Osteoblast (primary cell): ENCODE data around the gene ROBO2. TPM values are rescaled to one million over a fixed set of nuclear protein-coding genes. Genes with fewer than 3 reads are reported as not detected.

ENCODE experiments used
- DNase-seq: peaks from one replicate; pipeline ENCODE4 v3.0.0; 2011; ENCODE audit warnings: low spot score, mixed read lengths; ENCODE audit not compliant: insufficient read length; ENCODE audit errors: missing footprints
- H2AFZ ChIP-seq: 2 replicates; pipeline ENCODE4 v1.6.0; 2011; ENCODE audit warnings: mild to moderate bottlenecking, low read length
- H3K27ac ChIP-seq: 2 replicates; pipeline ENCODE4 v1.5.1; 2011; ENCODE audit warnings: mild to moderate bottlenecking, low read depth, low read length, moderate library complexity
- H3K27me3 ChIP-seq: 2 replicates; pipeline ENCODE4 v1.6.0; 2012; ENCODE audit warnings: mild to moderate bottlenecking, control low read depth, inconsistent platforms, low read length, moderate library complexity; ENCODE audit not compliant: insufficient read depth
- H3K36me3 ChIP-seq: 2 replicates; pipeline ENCODE4 v1.5.1; 2011; ENCODE audit warnings: mild to moderate bottlenecking, low read length, control low read depth, moderate library complexity; ENCODE audit not compliant: insufficient read depth
- H3K4me1 ChIP-seq: 2 replicates; pipeline ENCODE4 v1.5.1; 2011; ENCODE audit warnings: mild to moderate bottlenecking, low read length, control low read depth, moderate library complexity; ENCODE audit not compliant: insufficient read depth
- H3K4me2 ChIP-seq: 2 replicates; pipeline ENCODE4 v1.6.0; 2011; ENCODE audit warnings: mild to moderate bottlenecking, low read length; ENCODE audit not compliant: insufficient read depth
- H3K4me3 ChIP-seq: fragments of 200-600 bp; sonication (generic); 3 replicates; pipeline ENCODE4 v1.5.1; 2012; ENCODE audit warnings: mild to moderate bottlenecking, low read length, inconsistent platforms; ENCODE audit not compliant: insufficient read depth
- H3K79me2 ChIP-seq: 2 replicates; pipeline ENCODE4 v1.6.0; 2012; ENCODE audit warnings: mild to moderate bottlenecking, low read length, control low read depth, inconsistent platforms; ENCODE audit not compliant: insufficient read depth
- H3K9me3 ChIP-seq: 2 replicates; pipeline ENCODE4 v1.5.1; 2011; ENCODE audit warnings: low read depth, low read length, control low read depth
- H4K20me1 ChIP-seq: 2 replicates; pipeline ENCODE4 v1.6.0; 2012; ENCODE audit warnings: mild to moderate bottlenecking, low read length, control low read depth; ENCODE audit not compliant: insufficient read depth
- CTCF ChIP-seq: IDR thresholded peaks from 2 replicates; pipeline ENCODE4 v1.5.1; 2011; ENCODE audit warnings: mild to moderate bottlenecking, low read depth, low read length, moderate library complexity; ENCODE audit errors: extremely low read depth
- total RNA-seq: library from RNA; depleted of rRNA; stranded (reverse); fragments of >200 nt; gene quantifications from 2 replicates; pipeline ENCODE4 v1.2.3, GENCODE V29; 2012

Gene ROBO2
- total RNA-seq, 1 donor: 0.36 TPM

GRCh38 chr3:77535116-77535515 lies 495.2 kb downstream of the ROBO2 start:
- H3K9me3 ChIP-seq: peaks cover 2% of the 10 kb centered on the region
- no peak overlapping the region for H3K27ac ChIP-seq
- no peaks in the 10 kb centered on the region for H3K79me2 ChIP-seq
- no peaks in the 10 kb centered on the region for H3K4me1 ChIP-seq
- no peak overlapping the region for H3K4me2 ChIP-seq
- no peaks in the 10 kb centered on the region for H4K20me1 ChIP-seq
- H3K4me3 ChIP-seq: no peak overlapping the region
- TF ChIP-seq CTCF: no peak
- H3K27me3 ChIP-seq: no peaks in the 10 kb centered on the region
- no peak overlapping the region for H2AFZ ChIP-seq
- H3K36me3 ChIP-seq: no peaks in the 10 kb centered on the region
- no peak for DNase-seq

- no peaks in the 10 kb centered on the region for H3K27me3 ChIP-seq
- no peaks in the 10 kb centered on the region for H3K79me2 ChIP-seq
- H2AFZ ChIP-seq: no peak overlapping the region
- H3K27ac ChIP-seq: no peak overlapping the region
- no peak for TF ChIP-seq CTCF
- DNase-seq: no peak
- H3K9me3 ChIP-seq: peaks cover 2% of the 10 kb centered on the region
- no peaks in the 10 kb centered on the region for H3K4me1 ChIP-seq
- H3K36me3 ChIP-seq: no peaks in the 10 kb centered on the region
- no peaks in the 10 kb centered on the region for H4K20me1 ChIP-seq
- H3K4me2 ChIP-seq: no peak overlapping the region
- no peak overlapping the region for H3K4me3 ChIP-seq
Measured at GRCh38 chr3:77536038-77536775, 496.3 kb downstream of the ROBO2 start.

- TF ChIP-seq CTCF: no peak
Measured at GRCh38 chr3:77539014-77539413, 499.1 kb downstream of the ROBO2 start.

GRCh38 chr3:77539677-77540076 lies 499.8 kb downstream of the ROBO2 start:
- no peak for TF ChIP-seq CTCF
- no peak overlapping the region for H3K27ac ChIP-seq
- H4K20me1 ChIP-seq: no peaks in the 10 kb centered on the region
- no peak overlapping the region for H3K4me2 ChIP-seq
- no peaks in the 10 kb centered on the region for H3K4me1 ChIP-seq
- no peaks in the 10 kb centered on the region for H3K36me3 ChIP-seq
- DNase-seq: peak; percentile 4
- H3K9me3 ChIP-seq: peaks cover 2% of the 10 kb centered on the region
- H3K4me3 ChIP-seq: no peak overlapping the region
- H2AFZ ChIP-seq: no peak overlapping the region
- no peaks in the 10 kb centered on the region for H3K79me2 ChIP-seq
- H3K27me3 ChIP-seq: no peaks in the 10 kb centered on the region

More at GRCh38 chr3:77539014-77539413, 499.1 kb downstream of the ROBO2 start:
- Histone ChIP-seq H3K9me3 (peaks cover 2% of the 10 kb centered on the region), H3K4me2 (no peak overlapping the region), H4K20me1 (no peaks in the 10 kb centered on the region), H3K27me3 (no peaks in the 10 kb centered on the region), H3K4me3 (no peak overlapping the region), H3K4me1 (no peaks in the 10 kb centered on the region), H3K27ac (no peak overlapping the region), H3K79me2 (no peaks in the 10 kb centered on the region), H3K36me3 (no peaks in the 10 kb centered on the region), H2AFZ (no peak overlapping the region)
- no peak for DNase-seq
